Activated CD4-positive, CD25-positive, alpha-beta regulatory T cell (primary cell): ENCODE measurements around the gene NDUFAF7.
"Not testable (repeated sequence)": the region's sequence is repeated elsewhere in the genome, so short reads cannot be mapped to it uniquely, and the experiment has no call there.

Experiments used
- DNase-seq, 4 experiments: peaks; one replicate each; lab custom pipeline; 2025; lab: John Stamatoyannopoulos, UW

NDUFAF7 gene

GRCh38 chr2:37215250-37215649, 16.2 kb upstream of the NDUFAF7 start:
- DNase-seq = no peak

GRCh38 chr2:37219046-37219445, 12.4 kb upstream of the NDUFAF7 start:
- no peak for DNase-seq

GRCh38 chr2:37223131-37223530, 8.3 kb upstream of the NDUFAF7 start:
- no peak for DNase-seq

- no peak for DNase-seq
Observed at GRCh38 chr2:37224063-37224462, 7.4 kb upstream of the NDUFAF7 start.

GRCh38 chr2:37225129-37225528, 6.3 kb upstream of the NDUFAF7 start:
- DNase-seq = not testable (repeated sequence)

GRCh38 chr2:37226863-37227262, 4.6 kb upstream of the NDUFAF7 start:
- DNase-seq = no peak

- DNase-seq = no peak
Observed at GRCh38 chr2:37228788-37229187, 2.7 kb upstream of the NDUFAF7 start.

- no peak for DNase-seq
Observed at GRCh38 chr2:37230581-37230980, 877 bp upstream of the NDUFAF7 start.

- DNase-seq = no peak
Observed at GRCh38 chr2:37232131-37232933, 874 bp downstream of the NDUFAF7 start.

GRCh38 chr2:37243435-37243834, 12.0 kb downstream of the NDUFAF7 start:
- no peak for DNase-seq

- DNase-seq = no peak
Observed at GRCh38 chr2:37244017-37244416, 12.6 kb downstream of the NDUFAF7 start.

- DNase-seq = no peak
Observed at GRCh38 chr2:37244755-37245154, 13.3 kb downstream of the NDUFAF7 start.

- DNase-seq = no peak
Observed at GRCh38 chr2:37246205-37246604, 14.7 kb downstream of the NDUFAF7 start.

GRCh38 chr2:37250869-37251740, 19.6 kb downstream of the NDUFAF7 start:
- no peak for DNase-seq

GRCh38 chr2:37262522-37262921, 31.1 kb downstream of the NDUFAF7 start:
- no peak for DNase-seq

GRCh38 chr2:37263839-37264238, 32.4 kb downstream of the NDUFAF7 start:
- no peak for DNase-seq

- no peak for DNase-seq
Observed at GRCh38 chr2:37267685-37268084, 36.2 kb downstream of the NDUFAF7 start.

- no peak for DNase-seq
Observed at GRCh38 chr2:37268111-37268510, 36.7 kb downstream of the NDUFAF7 start.

GRCh38 chr2:37271376-37272067, 40.1 kb downstream of the NDUFAF7 start:
- no peak for DNase-seq

GRCh38 chr2:37274359-37274965, 43.0 kb downstream of the NDUFAF7 start:
- DNase-seq = no peak

- no peak for DNase-seq
Observed at GRCh38 chr2:37276291-37276690, 44.8 kb downstream of the NDUFAF7 start.

- no peak for DNase-seq
Observed at GRCh38 chr2:37281916-37282315, 50.5 kb downstream of the NDUFAF7 start.
